GM19238 (cell line): ENCODE measurements around the gene AGFG1.

Source experiments
- DNase-seq: peaks from one replicate; pipeline ENCODE4 v3.0.0; 2011; ENCODE audit warnings: low spot score; ENCODE audit not compliant: insufficient read length

Gene AGFG1

DNA sequence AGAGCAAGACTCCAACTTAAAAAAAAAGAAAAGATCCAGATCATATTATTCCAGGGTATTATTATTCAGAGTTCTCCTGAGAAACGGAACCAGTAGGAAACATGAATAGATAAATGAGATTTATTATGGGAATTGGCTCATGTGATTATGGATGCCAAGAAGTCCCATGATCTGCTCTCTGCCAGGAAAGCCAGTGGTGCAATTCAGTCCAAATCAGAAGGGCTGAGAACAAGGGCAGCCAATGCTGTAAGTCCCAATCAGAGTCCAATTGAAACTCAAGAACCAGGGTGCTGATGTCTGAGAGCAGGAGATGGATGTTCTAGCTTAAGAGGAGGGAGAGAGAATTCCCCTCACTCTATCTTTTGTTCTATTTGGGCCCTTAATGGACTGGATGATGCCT, 134.5 kb downstream of the AGFG1 start:
- DNase-seq: no peak

DNA sequence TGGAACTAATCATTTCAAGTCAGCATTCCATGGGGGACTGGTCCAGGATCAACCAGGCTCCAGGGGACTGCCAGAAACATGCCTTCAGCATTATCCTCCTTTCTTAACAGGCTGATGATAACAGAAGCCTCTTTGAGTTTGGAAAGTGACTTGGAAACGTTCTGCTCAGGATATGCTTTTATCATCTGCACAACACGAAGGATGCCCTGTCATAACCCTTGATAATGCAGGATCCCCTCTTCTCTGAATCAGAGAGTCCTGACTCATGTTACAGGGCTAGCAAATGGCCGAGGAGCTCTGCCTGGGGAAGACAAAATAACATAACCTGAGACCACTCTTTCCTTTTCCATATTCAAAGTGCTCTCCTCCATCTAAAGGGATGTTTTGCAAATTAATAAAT, 136.0 kb downstream of the AGFG1 start:
- DNase-seq: no peak

DNA sequence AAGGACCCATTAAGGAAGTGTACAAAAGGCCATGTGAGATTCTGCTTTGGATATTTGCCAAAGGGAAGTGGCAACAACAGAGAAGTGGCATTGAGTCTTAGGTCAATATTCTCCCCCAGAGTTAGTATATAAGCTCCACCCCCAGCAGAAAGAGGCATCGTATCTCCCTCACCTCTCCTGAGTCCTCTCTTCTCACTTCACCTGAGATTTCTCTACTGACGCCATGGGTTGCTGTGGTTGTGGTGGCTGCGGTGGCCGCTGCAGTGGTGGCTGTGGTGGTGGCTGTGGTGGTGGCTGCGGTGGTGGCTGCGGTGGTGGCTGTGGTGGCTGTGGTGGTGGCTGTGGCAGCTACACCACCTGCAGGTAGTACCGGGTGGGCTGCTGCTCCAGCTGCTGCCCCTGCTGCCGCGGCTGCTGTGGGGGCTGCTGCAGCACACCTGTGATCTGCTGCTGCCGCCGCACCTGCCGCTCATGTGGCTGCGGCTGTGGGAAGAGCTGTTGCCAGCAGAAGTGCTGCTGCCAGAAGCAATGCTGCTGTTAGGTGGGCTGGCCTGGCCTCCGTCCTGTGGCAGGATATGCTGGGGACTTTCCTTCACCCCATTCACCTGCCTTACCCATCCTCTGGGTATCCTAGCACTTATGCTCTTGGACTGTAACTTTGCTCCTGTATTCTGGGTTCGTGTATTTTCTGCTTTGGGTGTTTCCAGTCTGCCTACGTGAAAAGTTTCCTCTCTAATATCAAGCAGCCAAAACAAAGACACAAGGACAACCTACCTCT, 136.8 kb downstream of the AGFG1 start:
- DNase-seq: no peak

DNA sequence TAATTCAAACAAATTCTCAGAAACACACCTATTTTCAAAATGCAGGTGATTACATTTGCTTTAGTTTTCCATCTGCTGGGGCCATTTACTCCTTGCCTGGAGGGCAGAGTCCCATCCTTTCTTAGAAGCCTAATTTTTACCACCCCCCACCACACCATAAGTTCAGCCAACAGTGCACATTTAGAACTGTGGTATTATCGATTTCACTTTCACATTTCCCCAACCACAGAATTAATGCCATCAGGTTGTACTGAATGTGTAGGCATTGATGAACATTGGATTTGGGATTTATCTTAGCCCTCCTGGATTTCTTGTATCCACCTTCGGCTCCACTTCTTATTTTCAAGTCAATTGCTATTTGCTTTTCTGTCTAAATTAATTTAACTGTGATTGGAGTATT, 138.2 kb downstream of the AGFG1 start:
- no peak for DNase-seq
